ENCODE data around the gene DOCK6. TPM values are rescaled to one million over a fixed set of nuclear protein-coding genes. Genes with fewer than 3 reads are reported as not detected.

DOCK6 gene
- polyA plus RNA-seq (ENCODE audit: insufficient read depth in 1 of 5, insufficient read length in 5 of 5, low replicate concordance in 1 of 5) = 10 to 100 TPM; 55.4 to 95.2 (median 77.7) TPM
- long read RNA-seq, donor 1, partial matches to known transcripts = 5 of 6 reads
- long read RNA-seq, donor 1, other reads (novel, unspliced or antisense) = 0 of 6 reads
- long read RNA-seq, donor 2, partial matches to known transcripts = 0 of 2 reads
- long read RNA-seq, donor 2, other reads (novel, unspliced or antisense) = 0 of 2 reads
- long read RNA-seq, donor 3, partial matches to known transcripts = 5 of 6 reads
- long read RNA-seq, donor 3, other reads (novel, unspliced or antisense) = 0 of 6 reads
- long read RNA-seq, donor 4, partial matches to known transcripts = 7 of 9 reads
- long read RNA-seq, donor 4, other reads (novel, unspliced or antisense) = 0 of 9 reads
- long read RNA-seq, donor 5, partial matches to known transcripts = 6 of 7 reads
- long read RNA-seq, donor 5, other reads (novel, unspliced or antisense) = 0 of 7 reads
- long read RNA-seq, donor 6, partial matches to known transcripts = 6 of 7 reads
- long read RNA-seq, donor 6, other reads (novel, unspliced or antisense) = 0 of 7 reads
- long read RNA-seq, donor 7, partial matches to known transcripts = 5 of 7 reads
- long read RNA-seq, donor 7, other reads (novel, unspliced or antisense) = 0 of 7 reads
- long read RNA-seq, donor 8 = 0 reads

DNA sequence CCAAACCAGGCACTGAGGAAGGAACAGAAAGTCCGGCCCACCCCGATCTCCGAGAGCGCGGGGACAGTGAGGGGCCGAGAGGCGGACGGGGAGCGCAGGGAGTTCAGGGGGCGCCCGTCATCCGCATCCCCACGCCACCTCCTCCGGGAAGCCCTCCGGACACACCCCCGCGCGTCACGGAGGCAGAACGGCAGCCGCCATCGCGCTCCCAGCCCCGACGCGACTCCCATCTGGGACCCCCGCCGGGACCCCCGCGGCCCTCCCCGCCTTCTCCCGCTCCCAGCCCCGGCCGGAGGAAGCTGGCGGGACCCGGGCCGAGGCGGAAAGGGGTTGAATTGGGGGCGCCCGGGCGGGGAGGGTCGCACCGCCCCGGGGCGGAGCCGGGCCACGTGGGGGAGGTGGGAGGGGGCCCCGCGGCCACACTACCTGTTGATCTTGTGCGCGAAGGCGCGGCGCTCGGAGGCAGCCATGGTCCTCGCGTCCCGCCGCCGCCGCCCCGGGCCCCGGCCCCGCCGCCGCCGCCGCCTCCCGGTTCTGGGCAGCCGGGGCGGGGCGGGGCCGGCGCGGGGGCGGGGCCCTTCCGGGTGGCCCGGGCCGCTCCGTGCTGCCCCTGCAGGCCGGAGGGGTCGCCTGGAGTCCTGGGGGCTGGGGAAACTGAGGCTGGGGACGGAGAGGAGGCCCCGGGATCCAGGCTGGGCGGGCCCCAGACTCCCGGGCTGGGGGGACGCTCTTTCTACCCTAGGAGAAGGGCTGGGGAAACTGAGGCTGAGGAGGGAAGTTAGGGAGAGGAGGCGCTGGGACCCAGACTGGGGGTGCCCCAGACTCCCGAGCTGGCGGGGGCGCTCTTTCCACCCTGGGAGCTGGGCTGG lies at the start of gene DOCK6:
TSS of gene DOCK6 (minus strand) at position 554 of the 869 bp plus-strand sequence. CDS start at position 470, 84 bp downstream.
- no peak for DNase-seq

- no peak for DNase-seq
Measured at GRCh38 chr19:11306337-11306736, 44.0 kb upstream of the DOCK6 start.

DNA sequence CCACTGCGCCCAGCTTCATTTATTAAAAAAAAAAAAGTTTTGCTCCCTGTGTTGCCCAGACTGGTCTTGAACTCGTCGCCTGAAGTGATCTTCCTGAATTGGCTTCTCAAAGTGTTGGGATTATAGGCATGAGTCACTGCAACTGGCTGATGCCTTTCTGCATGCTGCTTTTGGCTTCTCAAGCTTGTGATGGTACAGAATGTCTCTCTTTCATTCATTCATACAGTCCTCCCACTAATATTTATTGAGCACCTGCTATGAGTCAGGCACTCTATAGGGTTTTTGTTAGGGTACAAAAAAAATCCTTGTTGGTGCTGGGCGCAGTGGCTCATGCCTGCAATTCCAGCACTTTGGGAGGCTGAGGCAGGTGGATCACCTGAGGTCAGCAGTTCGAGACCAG lies 42.6 kb upstream of the DOCK6 start:
- DNase-seq = no peak

- no peak for DNase-seq
Measured at GRCh38 chr19:11300811-11301120, 38.4 kb upstream of the DOCK6 start.

- no peak for DNase-seq
Measured at GRCh38 chr19:11299946-11300810, 37.9 kb upstream of the DOCK6 start.

DNA sequence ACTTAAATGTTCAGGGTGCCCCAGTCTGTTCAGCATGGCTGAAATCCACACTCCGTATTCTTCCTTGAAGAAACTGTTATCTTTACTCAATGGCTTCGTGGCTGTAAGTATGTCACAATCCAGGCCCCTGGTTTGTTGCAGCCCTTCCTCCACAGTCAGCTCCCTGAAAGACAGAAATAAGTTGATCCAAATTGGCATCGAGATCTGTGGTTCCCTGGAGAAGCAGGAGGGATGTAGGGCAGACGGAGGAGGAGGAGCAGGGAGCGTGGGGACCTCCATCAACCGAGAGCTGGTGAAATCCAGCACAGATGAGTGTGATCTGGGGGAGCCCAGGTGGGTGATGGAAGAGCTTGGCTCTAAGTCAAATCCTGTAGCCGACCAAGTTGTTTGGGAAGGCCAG lies 33.9 kb upstream of the DOCK6 start:
- no peak for DNase-seq

DNA sequence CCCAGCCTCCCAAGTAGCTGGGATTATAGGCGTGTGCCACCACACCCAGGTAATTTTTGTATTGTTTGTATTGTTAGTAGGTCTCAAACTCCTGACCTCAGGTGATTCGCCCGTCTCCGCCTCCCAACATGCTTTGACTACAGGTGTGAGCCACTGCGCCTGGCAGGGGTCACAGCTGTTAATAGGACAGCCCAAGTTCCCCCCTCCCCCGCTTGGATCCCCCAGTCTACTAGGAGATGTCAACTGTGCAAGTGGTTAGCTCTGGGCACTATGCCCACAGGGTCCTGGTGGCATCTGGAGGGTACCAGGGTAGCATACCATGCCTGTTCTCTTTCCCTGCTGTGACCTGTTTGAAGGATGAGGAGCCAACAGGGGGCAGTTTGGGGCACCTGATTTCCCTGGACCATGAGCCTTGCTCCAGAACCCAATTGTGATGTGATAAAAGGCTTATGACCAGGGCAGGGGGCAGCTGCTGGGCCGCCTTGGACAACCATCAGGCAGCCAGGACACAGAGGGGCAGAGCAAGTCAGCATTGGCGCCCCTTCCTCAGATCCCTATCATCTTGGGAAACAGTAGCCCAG lies 33.4 kb upstream of the DOCK6 start, which contains the start of gene TSPAN16:
TSS of gene TSPAN16 (plus strand) at position 496 of the 581 bp plus-strand sequence. CDS start 138 bp downstream, outside the sequence.
- DNase-seq = no peak

- DNase-seq = no peak
Measured at GRCh38 chr19:11295180-11295579, 32.9 kb upstream of the DOCK6 start.

DNA sequence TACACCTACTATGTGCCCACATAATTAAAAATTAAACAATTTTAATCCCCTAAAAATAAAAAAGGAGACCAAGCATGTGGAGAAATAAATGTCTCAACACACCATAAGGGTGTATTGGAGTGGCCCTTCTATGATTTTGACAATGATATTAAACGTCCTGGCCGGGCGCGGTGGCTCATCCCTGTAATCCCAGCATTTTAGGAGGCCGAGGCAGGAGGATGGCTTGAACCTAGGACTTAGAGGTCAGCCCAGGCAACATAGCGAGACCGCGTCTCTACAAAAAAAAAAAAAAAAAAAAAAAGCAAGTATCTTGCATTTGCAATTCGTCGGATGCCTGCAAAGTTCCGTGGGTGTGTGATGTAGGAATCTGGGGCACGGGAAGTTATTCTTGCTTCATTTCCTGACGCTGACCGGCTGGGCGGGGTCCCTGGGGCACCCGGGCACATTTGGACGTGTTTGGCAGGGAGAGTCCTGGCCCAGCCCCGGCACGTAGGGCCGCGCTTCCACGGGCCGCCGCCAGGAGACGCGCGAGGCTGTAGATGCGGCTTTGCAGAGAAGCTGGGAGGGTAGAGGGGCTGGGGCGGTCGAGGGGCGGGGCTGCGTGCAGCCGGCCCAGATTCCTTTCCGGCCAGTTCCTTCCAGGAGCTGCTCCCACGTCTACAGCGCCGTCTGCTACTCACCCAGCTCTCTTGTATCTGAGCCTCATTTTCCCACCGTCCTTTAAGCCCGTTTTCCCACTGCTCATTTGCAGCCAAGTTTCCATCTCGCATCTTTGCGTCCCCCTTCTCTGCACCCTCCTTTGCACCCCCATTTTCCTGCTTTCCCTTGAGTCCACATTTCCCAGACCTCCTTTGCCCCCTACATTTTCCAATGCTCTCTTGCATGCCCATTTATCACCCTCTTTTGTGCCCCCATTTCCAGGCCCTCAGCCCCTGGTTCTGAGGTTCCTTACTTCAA lies 31.4 kb upstream of the DOCK6 start:
- DNase-seq = peak; percentile 94 to 95

- DNase-seq = no peak
Measured at GRCh38 chr19:11291991-11292390, 29.7 kb upstream of the DOCK6 start.

- no peak for DNase-seq
Measured at GRCh38 chr19:11291415-11291814, 29.1 kb upstream of the DOCK6 start.

DNA sequence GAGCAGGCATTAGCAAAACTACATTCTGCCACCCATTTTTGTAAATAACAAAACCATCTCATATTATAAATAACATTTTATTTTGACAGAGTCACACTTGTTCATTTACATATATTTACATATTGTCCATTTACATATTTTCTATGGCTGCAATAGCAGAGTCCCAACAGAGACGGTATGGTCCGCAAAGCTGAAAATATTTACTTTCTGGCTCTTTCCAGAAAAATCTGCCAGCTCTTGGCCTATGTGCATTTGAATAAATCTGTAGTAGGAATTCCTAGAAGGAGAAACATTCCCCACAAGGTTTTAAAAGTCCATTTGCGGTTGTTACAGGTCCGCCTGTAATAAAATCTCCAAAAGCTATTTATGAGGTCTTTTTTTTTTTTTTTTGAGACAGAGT lies 27.9 kb upstream of the DOCK6 start:
- no peak for DNase-seq

DNA sequence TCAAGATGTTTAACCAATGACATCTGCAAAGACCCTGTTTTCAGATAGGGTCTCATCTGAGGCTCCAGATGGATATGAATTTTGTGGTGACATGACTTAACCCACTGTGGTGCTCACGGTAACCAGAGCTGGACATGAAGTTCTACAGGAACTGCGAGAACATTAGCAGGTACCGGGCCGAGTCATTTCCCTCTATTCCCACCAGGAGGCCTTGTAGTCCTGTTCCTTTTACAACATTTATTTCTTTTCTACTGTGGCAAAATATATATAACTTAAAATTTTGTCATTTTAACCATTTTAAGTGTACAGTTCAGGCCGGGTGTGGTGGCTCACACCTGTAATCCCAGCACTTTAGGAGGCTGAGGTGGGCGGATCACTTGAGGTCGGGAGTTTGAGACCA lies 26.0 kb upstream of the DOCK6 start:
- DNase-seq = no peak

- DNase-seq = peak; percentile 79 to 83
Measured at GRCh38 chr19:11286312-11286974, 24.1 kb upstream of the DOCK6 start.

- no peak for DNase-seq
Measured at GRCh38 chr19:11284515-11284914, 22.2 kb upstream of the DOCK6 start.

GRCh38 chr19:11281356-11282049 lies 19.2 kb upstream of the DOCK6 start:
- DNase-seq = no peak

DNA sequence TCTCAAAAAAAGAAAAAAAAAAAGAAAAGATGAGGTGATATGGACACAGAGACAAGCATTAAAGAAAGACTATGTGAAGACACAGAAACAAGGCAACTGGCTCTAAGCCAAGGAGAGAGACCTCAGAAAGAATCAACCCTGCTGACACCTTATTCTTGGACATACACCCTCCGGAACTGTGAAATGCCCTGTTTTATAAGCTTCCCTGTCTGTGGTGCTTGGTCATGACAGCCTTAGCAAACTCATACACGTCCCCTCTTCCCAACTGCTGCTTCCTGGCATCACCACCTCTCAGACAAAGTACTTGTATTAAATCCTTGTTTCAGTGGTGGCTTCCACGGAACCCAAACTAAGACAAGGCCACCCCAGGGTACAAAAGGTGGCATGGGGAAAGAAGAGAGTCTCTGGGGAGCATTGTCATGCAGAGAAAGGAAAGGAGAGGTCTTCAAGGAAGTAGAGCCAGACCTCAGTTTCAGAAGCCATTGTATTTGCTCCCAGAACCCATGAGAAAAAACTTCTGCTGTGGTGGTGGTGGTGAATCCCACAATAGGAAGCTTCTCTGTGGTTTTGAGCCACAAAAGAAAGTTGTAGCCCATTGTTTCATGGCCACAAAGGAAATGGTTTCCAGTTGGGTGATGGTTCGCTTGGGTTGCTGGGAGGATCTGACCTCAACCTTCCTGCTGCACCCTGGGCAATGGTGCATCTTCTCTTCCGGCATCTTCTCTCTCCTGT lies 17.3 kb upstream of the DOCK6 start:
- no peak for DNase-seq

- DNase-seq = no peak
Measured at GRCh38 chr19:11278670-11279069, 16.3 kb upstream of the DOCK6 start.

All from right lung (tissue), 10 donors.